HG03045 (cell line): ENCODE data around the gene WTAP.

ENCODE experiments used
- ATAC-seq: cut with Tn5 transposase; IDR thresholded peaks from one replicate; pipeline ENCODE4 v1.9.1; 2021; ENCODE audit warnings: mild to moderate bottlenecking, moderate library complexity; ENCODE audit not compliant: unreplicated experiment

Gene WTAP

DNA sequence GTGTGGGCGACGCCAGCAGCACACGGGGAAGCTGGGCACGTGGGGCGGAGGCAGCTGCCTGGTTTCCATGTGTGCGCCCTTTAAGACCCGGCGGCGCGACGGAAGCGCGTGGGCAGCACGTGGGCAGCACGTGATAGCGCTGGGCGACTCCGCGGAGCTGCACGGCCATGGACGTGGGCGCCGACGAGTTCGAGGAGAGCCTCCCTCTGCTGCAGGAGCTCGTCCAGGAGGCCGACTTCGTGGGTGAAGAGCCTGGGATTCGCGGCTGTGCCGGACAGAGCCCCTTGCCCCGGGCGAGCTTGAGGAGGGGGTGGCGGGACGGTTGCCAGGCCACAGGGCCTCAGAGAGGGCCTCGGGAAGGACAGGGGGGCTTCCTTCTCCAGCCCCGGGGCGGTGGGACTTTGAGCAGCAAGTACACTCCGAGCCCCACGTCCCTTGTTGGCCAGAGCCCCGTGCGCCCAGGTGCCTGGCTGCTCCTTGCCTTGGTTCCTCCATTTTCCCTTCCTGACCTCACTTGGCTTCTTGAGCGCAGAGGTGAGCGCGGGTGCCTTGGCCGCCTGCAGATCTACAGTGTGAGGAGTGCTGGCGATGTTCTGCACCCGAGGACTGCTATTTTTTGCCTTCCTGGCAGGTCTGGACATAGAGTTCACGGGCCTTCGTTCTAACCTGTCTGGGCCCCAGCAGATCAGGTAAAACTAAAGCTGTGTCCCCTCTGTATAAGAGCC is 73.0 kb downstream of the WTAP start, which contains the start of gene PNLDC1:
Gene PNLDC1, plus strand, starts transcription at position 136 of the 725 bp plus-strand sequence. Its CDS starts 32 bp downstream, at position 168.
- no peak for ATAC-seq

DNA sequence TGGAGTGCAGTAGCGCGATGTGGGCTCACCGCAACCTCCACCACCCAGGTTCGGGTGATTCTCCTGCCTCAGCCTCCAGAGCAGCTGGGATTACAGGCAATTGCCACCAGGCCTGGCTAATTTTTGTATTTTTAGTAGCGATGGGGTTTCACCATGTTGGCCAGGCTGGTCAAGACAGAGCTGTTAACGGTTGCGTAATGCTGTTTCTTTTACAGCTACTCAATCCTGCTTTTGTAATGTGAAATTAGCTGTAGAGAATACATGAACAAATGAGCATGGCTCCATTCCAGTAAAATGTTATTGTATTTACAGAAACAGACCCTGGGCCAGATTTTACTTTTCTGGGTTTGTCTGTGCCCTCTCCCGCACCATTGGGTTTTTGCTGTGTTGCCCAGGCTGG is 74.6 kb downstream of the WTAP start:
- no peak for ATAC-seq

DNA sequence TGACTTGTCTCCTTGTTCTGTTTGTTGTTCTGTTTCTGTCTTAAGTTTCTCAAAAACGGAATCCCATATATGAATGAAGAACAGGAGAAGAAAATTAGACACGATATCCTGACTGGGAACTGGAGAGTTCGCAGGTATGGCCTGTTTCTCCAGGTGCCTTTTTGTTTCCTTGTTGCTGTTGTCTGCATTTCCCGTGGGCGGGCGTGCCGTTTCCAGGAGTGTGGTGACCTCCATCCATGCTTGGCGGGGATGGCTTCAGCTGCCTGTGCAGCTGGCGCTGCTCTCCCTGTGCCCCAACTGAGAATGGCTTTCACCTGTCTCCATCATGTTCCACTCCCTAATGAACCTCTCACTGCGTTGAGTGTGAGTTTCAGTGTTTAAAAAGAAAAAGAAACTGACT is 77.2 kb downstream of the WTAP start:
- no peak for ATAC-seq

DNA sequence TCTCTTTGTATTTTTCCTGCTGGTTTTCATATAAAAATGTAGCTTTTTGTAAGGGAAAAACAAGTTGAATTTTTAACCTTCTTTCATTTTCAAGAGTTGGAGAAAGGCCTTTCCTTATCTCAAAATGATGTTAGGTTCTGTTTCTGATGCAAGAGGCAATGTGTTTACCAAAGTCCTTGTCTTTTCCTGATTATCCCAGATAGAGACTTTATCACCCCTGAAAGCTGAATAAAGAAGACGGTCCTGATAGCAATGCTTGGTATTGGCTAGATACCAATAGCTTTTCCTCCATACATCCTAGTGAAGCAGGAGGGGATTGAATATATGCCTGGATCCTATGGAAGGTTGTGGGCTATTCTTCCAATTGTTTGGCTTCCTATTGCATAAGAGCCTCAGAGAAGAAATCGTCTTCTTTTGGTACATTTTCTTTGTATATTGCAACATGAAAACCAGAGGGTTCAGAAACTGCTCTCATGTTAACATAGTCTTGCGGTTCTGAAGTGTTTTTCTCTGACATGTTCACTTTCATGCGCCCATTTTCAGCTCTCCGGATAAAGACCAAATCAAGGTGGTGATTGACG is 78.2 kb downstream of the WTAP start:
- no peak for ATAC-seq
